HG02571 (cell line): Measurements from ENCODE around the gene UBFD1.
"Not testable (repeated sequence)": the region's sequence is repeated elsewhere in the genome, so short reads cannot be mapped to it uniquely, and the experiment has no call there.

Source experiments
- ATAC-seq: cut with Tn5 transposase; IDR thresholded peaks from one replicate; pipeline ENCODE4 v1.9.1; 2021; ENCODE audit warnings: mild to moderate bottlenecking, moderate library complexity; ENCODE audit not compliant: unreplicated experiment

UBFD1 gene

DNA sequence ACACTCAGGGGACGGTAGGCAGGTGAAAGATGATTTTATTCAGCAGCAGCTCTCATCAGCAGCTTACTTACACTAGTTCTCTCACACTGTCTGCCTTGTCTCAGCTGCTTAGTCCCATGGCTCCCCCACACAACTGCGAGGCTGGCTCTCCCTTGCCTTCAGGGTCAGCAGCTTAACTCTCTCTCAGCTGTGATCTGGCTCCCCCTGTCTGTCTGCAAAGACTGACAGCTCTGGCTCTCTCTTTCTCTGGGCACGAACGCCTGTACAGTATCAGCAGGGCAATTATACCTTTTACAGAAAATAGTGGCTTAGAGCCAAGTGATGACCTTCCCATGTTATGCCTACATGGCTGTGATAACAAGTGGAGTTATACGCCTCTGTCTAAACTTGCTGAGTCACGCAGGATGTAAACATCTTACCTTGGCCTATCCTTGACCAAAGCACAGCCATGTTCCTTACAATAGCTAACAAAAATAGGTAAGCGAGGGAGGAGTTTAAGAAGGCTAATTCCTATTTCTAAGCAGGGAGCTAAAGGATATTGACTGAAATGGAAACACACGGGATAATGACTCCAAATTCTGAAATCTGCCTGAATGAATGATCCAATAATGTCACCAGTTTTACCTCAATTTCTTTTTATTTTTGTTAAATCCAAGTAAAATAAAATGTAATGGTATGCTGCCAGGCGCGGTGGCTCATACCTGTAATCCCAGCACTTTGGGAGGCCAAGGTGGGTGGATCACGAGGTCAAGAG is 39.7 kb downstream of the UBFD1 start:
- ATAC-seq: no peak

DNA sequence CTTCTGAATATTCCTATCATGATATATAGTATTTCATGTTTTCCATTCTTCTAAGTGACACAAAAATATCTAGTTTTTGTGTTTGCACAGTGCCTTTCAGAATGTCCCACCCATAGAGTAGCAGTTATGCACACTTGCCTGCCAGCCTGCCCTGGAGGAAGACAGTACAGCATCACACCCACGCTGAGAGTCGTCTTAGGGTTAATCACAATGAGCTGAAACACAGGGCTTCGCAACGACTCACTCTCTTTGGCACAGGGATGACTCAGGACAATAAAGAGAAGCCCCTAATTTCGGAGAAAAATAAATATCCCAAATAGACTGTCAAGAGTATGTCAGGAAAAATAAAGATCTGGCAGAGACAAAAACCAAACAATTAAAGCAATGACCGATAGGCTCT is 50.2 kb downstream of the UBFD1 start:
- no peak for ATAC-seq

GRCh38 chr16:23608194-23608593 is 50.7 kb downstream of the UBFD1 start:
- no peak for ATAC-seq

GRCh38 chr16:23609929-23610328 is 52.4 kb downstream of the UBFD1 start:
- ATAC-seq: no peak

DNA sequence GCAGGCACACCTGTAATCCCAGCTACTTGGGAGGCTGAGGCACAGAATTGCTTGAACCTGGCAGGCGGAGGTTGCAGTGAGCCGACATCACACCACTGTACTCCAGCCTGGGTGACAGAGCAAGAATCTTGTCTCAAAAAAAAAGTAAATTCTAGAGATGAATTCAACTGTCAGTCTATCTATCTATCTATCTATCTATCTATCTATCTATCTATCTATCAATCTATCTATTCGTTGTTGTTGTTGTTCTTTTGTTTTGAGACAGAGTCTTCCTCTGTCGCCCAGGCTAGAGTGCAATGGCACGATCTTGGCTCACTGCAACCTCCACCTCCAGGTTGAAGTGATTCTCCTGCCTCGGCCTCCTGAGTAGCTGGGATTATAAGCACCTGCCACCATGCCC is 53.4 kb downstream of the UBFD1 start:
- not testable (repeated sequence) for ATAC-seq

- ATAC-seq: no peak
Observed at GRCh38 chr16:23611936-23612335, 54.4 kb downstream of the UBFD1 start.

DNA sequence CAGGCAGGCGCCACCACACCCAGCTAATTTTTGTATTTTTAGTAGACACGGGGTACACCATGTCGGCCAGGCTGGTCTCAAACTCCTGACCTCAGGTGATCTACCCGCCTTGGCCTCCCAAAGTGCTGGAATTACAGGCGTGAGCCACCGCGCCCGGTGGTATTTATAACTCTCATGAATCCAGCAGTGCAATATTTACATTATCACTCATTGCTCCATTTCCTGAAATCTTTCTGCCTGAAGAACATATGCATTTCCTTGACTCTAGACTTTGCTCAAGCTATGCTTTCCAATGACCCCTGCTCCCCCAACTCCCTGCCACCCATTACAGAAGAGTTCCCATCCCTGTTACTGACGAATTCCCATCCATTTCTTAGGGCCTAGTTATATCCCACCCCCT is 58.3 kb downstream of the UBFD1 start:
- ATAC-seq: no peak
